MCF 10A (cell line): ENCODE results near the gene SNTG2. TPM values are rescaled to one million over a fixed set of nuclear protein-coding genes. Genes with fewer than 3 reads are reported as not detected.

ENCODE experiments used
- BruUV-seq: library from RNA; stranded (reverse); fragments of 400-500 nt; replicated peaks from 2 replicates; lab custom pipeline; 2021; lab: Mats Ljungman, UMichigan
- CTCF ChIA-PET: fragments of 300-600 bp; sonication (Branson Sonifier 250); formaldehyde crosslinking; extraction: SDS; loops from one replicate; lab custom pipeline; 2021; ENCODE audit warnings: antibody characterized with exemption, inconsistent platforms; lab: Yijun Ruan, JAX
- POLR2A ChIA-PET: fragments of 300-600, 350-650 bp; sonication (Branson Sonifier 250); formaldehyde crosslinking; extraction: SDS; loops from one replicate; lab custom pipeline; 2020; ENCODE audit warnings: antibody characterized with exemption, inconsistent platforms; lab: Yijun Ruan, JAX
- DNase-seq: peaks from one replicate; pipeline ENCODE4 v3.0.0-alpha.2; 2018; ENCODE audit not compliant: unreplicated experiment
- H3K27ac Mint-ChIP-seq: one replicate; pipeline ENCODE4 v1.8.0; 2022; ENCODE audit warnings: mild to moderate bottlenecking, low read depth, mixed read lengths; ENCODE audit not compliant: unreplicated experiment
- H3K27me3 Mint-ChIP-seq: one replicate; pipeline ENCODE4 v1.8.0; 2022; ENCODE audit warnings: mixed read lengths; ENCODE audit not compliant: insufficient read depth, unreplicated experiment
- H3K36me3 Mint-ChIP-seq: one replicate; pipeline ENCODE4 v1.8.0; 2022; ENCODE audit warnings: mild to moderate bottlenecking, moderate library complexity, mixed read lengths; ENCODE audit not compliant: insufficient read depth, unreplicated experiment
- H3K4me1 Mint-ChIP-seq: one replicate; pipeline ENCODE4 v1.8.0; 2022; ENCODE audit warnings: mixed read lengths; ENCODE audit not compliant: insufficient read depth, unreplicated experiment
- H3K4me3 Mint-ChIP-seq: one replicate; pipeline ENCODE4 v1.8.0; 2022; ENCODE audit warnings: mild to moderate bottlenecking, moderate library complexity, mixed read lengths; ENCODE audit not compliant: unreplicated experiment
- H3K9me3 Mint-ChIP-seq: one replicate; pipeline ENCODE4 v1.8.0; 2022; ENCODE audit warnings: mixed read lengths; ENCODE audit not compliant: unreplicated experiment
- intact Hi-C: fragments of 100-400 bp; cut with micrococcal nuclease; formaldehyde crosslinking; loops from 2 replicates; pipeline ENCODE4 v1.14.1; 2022
- total RNA-seq: library from RNA; stranded (reverse); gene quantifications from 2 replicates; pipeline ENCODE4 v1.2.3, GENCODE V29; 2022
- TF ChIP-seq, protein P1 (sequence below): fragments of 200-600 bp; IDR thresholded peaks from one replicate; pipeline ENCODE4 v1.8.0; 2022; ENCODE audit warnings: antibody characterized with exemption, mild to moderate bottlenecking; ENCODE audit not compliant: unreplicated experiment

SNTG2 gene
- total RNA-seq, 1 experiment from 2014 or later, result not detected

DNA sequence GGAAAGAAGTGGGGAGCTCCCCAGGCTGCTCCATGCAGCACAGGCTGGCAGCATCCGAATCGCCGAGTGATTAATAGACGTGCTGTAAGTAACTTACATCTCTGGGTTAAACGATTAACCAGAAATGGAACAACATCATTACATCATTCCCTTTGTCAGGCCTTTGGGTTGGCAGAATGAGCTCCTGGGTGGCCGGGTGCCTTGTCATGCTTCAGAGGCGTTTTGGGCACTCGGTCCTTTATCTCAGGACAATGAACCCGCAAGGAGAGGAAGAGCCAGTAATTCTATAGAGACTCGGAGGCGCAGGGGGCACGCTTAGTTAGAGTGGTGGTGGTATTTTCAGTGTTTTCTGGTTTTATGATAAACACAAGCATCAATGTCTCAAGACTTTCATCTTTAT is 315.7 kb downstream of the SNTG2 start:
- TF ChIP-seq, protein P1, sequence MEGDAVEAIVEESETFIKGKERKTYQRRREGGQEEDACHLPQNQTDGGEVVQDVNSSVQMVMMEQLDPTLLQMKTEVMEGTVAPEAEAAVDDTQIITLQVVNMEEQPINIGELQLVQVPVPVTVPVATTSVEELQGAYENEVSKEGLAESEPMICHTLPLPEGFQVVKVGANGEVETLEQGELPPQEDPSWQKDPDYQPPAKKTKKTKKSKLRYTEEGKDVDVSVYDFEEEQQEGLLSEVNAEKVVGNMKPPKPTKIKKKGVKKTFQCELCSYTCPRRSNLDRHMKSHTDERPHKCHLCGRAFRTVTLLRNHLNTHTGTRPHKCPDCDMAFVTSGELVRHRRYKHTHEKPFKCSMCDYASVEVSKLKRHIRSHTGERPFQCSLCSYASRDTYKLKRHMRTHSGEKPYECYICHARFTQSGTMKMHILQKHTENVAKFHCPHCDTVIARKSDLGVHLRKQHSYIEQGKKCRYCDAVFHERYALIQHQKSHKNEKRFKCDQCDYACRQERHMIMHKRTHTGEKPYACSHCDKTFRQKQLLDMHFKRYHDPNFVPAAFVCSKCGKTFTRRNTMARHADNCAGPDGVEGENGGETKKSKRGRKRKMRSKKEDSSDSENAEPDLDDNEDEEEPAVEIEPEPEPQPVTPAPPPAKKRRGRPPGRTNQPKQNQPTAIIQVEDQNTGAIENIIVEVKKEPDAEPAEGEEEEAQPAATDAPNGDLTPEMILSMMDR, result no peak
- no TSS peak for BruUV-seq
- ChIA-PET POLR2A (interaction anchor here (1.0 kb wide), 1 partner anchor 83 kb away, joined by 4 read pairs; no protein-coding TSS in a partner anchor), CTCF (no interaction called here)
- intact Hi-C loops, result no loop called here
- no peaks in the 10 kb centered on the region for H3K9me3 Mint-ChIP-seq
- no peak for DNase-seq
- H3K4me1 Mint-ChIP-seq, result no peaks in the 10 kb centered on the region
- peaks cover 70% of the 10 kb centered on the region for H3K27me3 Mint-ChIP-seq
- no peaks in the 10 kb centered on the region for H3K36me3 Mint-ChIP-seq
- no peak overlapping the region for H3K4me3 Mint-ChIP-seq
- no peak overlapping the region for H3K27ac Mint-ChIP-seq

DNA sequence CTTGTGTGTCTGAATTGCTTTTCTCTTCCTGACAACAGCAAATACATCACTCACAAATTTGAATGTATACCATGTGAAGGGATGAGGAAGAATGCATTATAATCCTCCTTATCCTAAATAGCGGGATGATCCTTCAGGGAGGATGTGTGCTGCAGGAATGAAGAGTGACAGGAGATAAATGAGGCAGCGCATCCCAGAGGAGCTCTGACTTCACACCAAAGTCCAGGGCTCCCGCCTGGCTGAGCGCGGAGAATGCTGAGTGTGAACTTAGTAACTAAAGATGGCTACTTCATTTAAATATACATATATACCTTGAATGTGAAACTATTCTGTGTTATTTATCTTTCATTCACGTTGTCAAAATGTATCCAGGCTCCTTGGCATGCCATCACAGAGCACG is 317.4 kb downstream of the SNTG2 start:
- H3K36me3 Mint-ChIP-seq, result no peaks in the 10 kb centered on the region
- BruUV-seq, result no TSS peak
- peaks cover 74% of the 10 kb centered on the region for H3K27me3 Mint-ChIP-seq
- H3K9me3 Mint-ChIP-seq, result no peaks in the 10 kb centered on the region
- DNase-seq, result no peak
- H3K4me3 Mint-ChIP-seq, result no peak overlapping the region
- ChIA-PET POLR2A (interaction anchor here (0.7 kb wide), 1 partner anchor 233 kb away, joined by 3 read pairs; no protein-coding TSS in a partner anchor), CTCF (interaction anchor here (0.6 kb wide), 1 partner anchor 278 kb away, joined by 4 read pairs; no protein-coding TSS in a partner anchor)
- TF ChIP-seq, protein P1, result no peak
- H3K4me1 Mint-ChIP-seq, result no peaks in the 10 kb centered on the region
- H3K27ac Mint-ChIP-seq, result no peak overlapping the region
- intact Hi-C loops, result no loop called here

DNA sequence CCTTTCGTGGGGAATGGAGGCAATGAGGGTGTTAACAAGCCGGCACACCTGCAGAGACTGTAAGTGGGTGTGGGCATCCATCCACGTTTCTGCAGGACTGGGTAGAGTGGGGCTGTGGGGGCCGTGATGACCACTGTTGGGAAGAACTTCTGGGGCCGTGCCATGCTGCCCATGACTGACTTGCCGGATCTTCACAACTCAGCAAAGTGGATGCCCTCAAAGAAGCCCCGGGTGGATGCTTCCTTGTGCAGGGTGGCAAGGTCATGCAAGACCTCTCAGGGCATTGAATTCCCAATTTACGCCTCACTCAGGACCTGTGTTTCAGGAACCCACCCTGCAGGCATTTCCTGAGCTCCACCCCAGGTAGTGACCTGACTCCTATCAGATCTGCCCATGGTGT is 319.2 kb downstream of the SNTG2 start:
- no peaks in the 10 kb centered on the region for H3K9me3 Mint-ChIP-seq
- TF ChIP-seq, protein P1, result no peak
- BruUV-seq, result no TSS peak

DNA sequence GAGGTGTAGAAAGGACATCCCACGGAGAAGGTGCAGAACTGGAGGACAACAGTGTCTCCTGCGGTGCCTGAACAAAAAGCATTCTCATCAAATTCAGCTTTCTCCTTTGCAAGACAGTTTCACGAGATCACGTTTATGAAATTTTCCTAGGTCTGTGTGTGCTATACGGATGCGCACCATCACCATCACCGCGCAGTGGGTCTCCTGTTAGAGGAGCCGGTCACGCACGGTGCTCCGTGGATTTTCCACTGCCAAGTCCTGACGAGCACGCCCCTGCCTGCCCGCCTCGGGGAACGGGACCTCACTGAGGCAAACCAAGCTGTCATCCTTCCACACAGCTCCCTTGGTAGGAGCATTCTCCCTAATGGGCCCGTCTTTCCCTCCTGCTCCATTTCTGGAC is 322.2 kb downstream of the SNTG2 start:
- no TSS peak for BruUV-seq
- DNase-seq, result no peak
- TF ChIP-seq, protein P1, result no peak
- Mint-ChIP-seq H3K9me3 (no peaks in the 10 kb centered on the region), H3K36me3 (no peaks in the 10 kb centered on the region), H3K4me3 (no peak overlapping the region), H3K27ac (no peak overlapping the region), H3K4me1 (no peaks in the 10 kb centered on the region), H3K27me3 (peaks cover 69% of the 10 kb centered on the region)
- intact Hi-C loops, result no loop called here
- POLR2A ChIA-PET, result interaction anchor here (0.8 kb wide), 1 partner anchor 209 kb away, joined by 4 read pairs; no protein-coding TSS in a partner anchor
- CTCF ChIA-PET, result no interaction called here

More for the DNA sequence above, 319.2 kb downstream of the SNTG2 start:
- H3K27ac Mint-ChIP-seq, result no peak overlapping the region
- H3K36me3 Mint-ChIP-seq, result no peaks in the 10 kb centered on the region
- ChIA-PET CTCF (no interaction called here), POLR2A (no interaction called here)
- H3K4me3 Mint-ChIP-seq, result no peak overlapping the region
- H3K27me3 Mint-ChIP-seq, result peaks cover 88% of the 10 kb centered on the region
- intact Hi-C loops, result no loop called here
- DNase-seq, result no peak
- no peaks in the 10 kb centered on the region for H3K4me1 Mint-ChIP-seq
